HCT116 (cell line): ENCODE results near the gene LRRFIP2. TPM values are rescaled to one million over a fixed set of nuclear protein-coding genes. Genes with fewer than 3 reads are reported as not detected.

Source experiments
- ATAC-seq: fragments of 200-7000 bp; cut with Tn5 transposase; 2 replicates; pipeline ENCODE4 v1.9.1; 2020; ENCODE audit warnings: mild to moderate bottlenecking, moderate library complexity
- BruUV-seq: library from RNA; stranded (reverse); fragments of 400-500 nt; replicated peaks from 2 replicates; lab custom pipeline; 2021; lab: Mats Ljungman, UMichigan
- CTCF ChIA-PET: fragments of 300-600 bp; sonication (Branson Sonifier 250); formaldehyde crosslinking; loops from one replicate; lab custom pipeline; 2021; ENCODE audit warnings: antibody characterized with exemption; lab: Charles Lee
- POLR2A ChIA-PET: fragments of 300-600, 350-600 bp; sonication (Branson Sonifier 250); formaldehyde crosslinking; loops from one replicate; lab custom pipeline; 2021; ENCODE audit warnings: antibody characterized with exemption; lab: Charles Lee
- RAD21 ChIA-PET, 2 experiments: fragments of 300-600 bp; sonication (Branson Sonifier 250); formaldehyde crosslinking; loops; one replicate each; lab custom pipeline; 2023; ENCODE audit warnings: low total read pairs in 2 of 2; ENCODE audit not compliant: uncharacterized antibody in 2 of 2, unreplicated experiment in 2 of 2, low non-redundant PET in 1 of 2; lab: Charles Lee
- DNase-seq: peaks from one replicate; pipeline ENCODE4 v3.0.0-alpha.2; 2010; ENCODE audit warnings: low read depth, low spot score
- H2AFZ ChIP-seq: fragments of 200-600 bp; shearing (Covaris generic), sonication (generic); 2 replicates; pipeline ENCODE4 v1.6.1; 2017; ENCODE audit warnings: low read depth, mixed run types, mixed read lengths, antibody characterized with exemption, low read length; ENCODE audit not compliant: poor library complexity, severe bottlenecking
- H3K27ac ChIP-seq: 2 replicates; pipeline ENCODE4 v1.5.1; 2012; ENCODE audit warnings: low read depth, low read length
- H3K27me3 ChIP-seq: fragments of 200-600 bp; sonication (generic); 2 replicates; pipeline ENCODE4 v1.6.1; 2016; ENCODE audit warnings: mixed run types, low read length, mixed read lengths; ENCODE audit not compliant: insufficient read depth
- H3K36me3 ChIP-seq, 2 experiments: fragments of 200-500 bp in 1 of 2; fragments of 200-600 bp in 1 of 2; sonication (Bioruptor generic) in 1 of 2; sonication (generic) in 1 of 2; 2 replicates each; pipeline versions ENCODE4 v1.5.1 to v1.6.1; 2014 to 2016; ENCODE audit warnings: low read length in 2 of 2, inconsistent platforms in 1 of 2, mixed read lengths in 1 of 2, mixed run types in 1 of 2; ENCODE audit not compliant: insufficient read depth in 2 of 2, control insufficient read depth in 1 of 2
- H3K4me1 ChIP-seq, 2 experiments: fragments of 200-600 bp in 1 of 2; sonication (generic) in 1 of 2; 2 replicates each; pipeline versions ENCODE4 v1.5.1 to v1.6.1; 2012 to 2017; ENCODE audit warnings: low read length in 2 of 2, inconsistent platforms in 1 of 2, mild to moderate bottlenecking in 1 of 2, mixed read lengths in 1 of 2, mixed run types in 1 of 2, moderate library complexity in 1 of 2; ENCODE audit not compliant: insufficient read depth in 2 of 2, control insufficient read depth in 1 of 2
- H3K4me2 ChIP-seq: fragments of 200-600 bp; sonication (generic); 2 replicates; pipeline ENCODE4 v1.6.1; 2017; ENCODE audit warnings: mixed run types, low read length, mixed read lengths
- H3K4me3 ChIP-seq, 2 experiments: fragments of 200-600 bp in 1 of 2; sonication (generic) in 1 of 2; replicated peaks in 1 of 2; 2 replicates each; pipeline ENCODE4 v1.5.1; 2011 to 2016; ENCODE audit warnings: low read length in 2 of 2, control low read depth in 1 of 2, low read depth in 1 of 2, mild to moderate bottlenecking in 1 of 2, mixed read lengths in 1 of 2, mixed run types in 1 of 2
- H3K79me2 ChIP-seq: fragments of 200-600 bp; sonication (generic); 2 replicates; pipeline ENCODE4 v1.6.1; 2017; ENCODE audit warnings: mild to moderate bottlenecking, mixed run types, low read length, moderate library complexity, mixed read lengths; ENCODE audit not compliant: insufficient read depth
- H3K9ac ChIP-seq: fragments of 200-600 bp; sonication (generic); 2 replicates; pipeline ENCODE4 v1.6.1; 2016; ENCODE audit warnings: low read length, mixed read lengths
- H3K9me2 ChIP-seq: fragments of 200-600 bp; sonication (generic), shearing (Covaris generic); 2 replicates; pipeline ENCODE4 v1.6.1; 2017; ENCODE audit warnings: mixed run types, mild to moderate bottlenecking, moderate library complexity; ENCODE audit not compliant: insufficient read depth
- H3K9me3 ChIP-seq, 2 experiments: fragments of 200-500 bp in 1 of 2; fragments of 200-600 bp in 1 of 2; sonication (Bioruptor generic) in 1 of 2; sonication (generic) in 1 of 2; 2 replicates each; pipeline ENCODE4 v1.6.1; 2014 to 2017; ENCODE audit warnings: low read length in 2 of 2, mixed read lengths in 2 of 2, inconsistent platforms in 1 of 2, low read depth in 1 of 2, mild to moderate bottlenecking in 1 of 2, mixed run types in 1 of 2, moderate library complexity in 1 of 2; ENCODE audit not compliant: control insufficient read depth in 1 of 2, insufficient read depth in 1 of 2
- H4K20me1 ChIP-seq: fragments of 200-600 bp; sonication (generic), shearing (Covaris generic); 2 replicates; pipeline ENCODE4 v1.6.1; 2017; ENCODE audit warnings: mixed run types, mild to moderate bottlenecking, moderate library complexity; ENCODE audit not compliant: insufficient read depth
- CBX3 ChIP-seq: IDR thresholded peaks from 2 replicates; pipeline ENCODE4 v1.6.1; 2012; ENCODE audit warnings: low read depth
- EGR1 ChIP-seq: IDR thresholded peaks from 2 replicates; pipeline ENCODE4 v1.6.1; 2012; ENCODE audit warnings: low read depth
- EZH2 ChIP-seq: fragments of 200-600 bp; sonication (generic); IDR thresholded peaks from 2 replicates; pipeline ENCODE4 v1.6.1; 2017; ENCODE audit warnings: antibody characterized with exemption, mixed run types
- FOSL1 ChIP-seq: IDR thresholded peaks from 2 replicates; pipeline ENCODE4 v1.6.1; 2012; ENCODE audit warnings: low read depth
- JUND ChIP-seq: IDR thresholded peaks from 2 replicates; pipeline ENCODE4 v1.6.1; 2012
- SIN3A ChIP-seq: IDR thresholded peaks from 2 replicates; pipeline ENCODE4 v1.6.1; 2012; ENCODE audit warnings: low read depth
- TCF7L2 ChIP-seq: IDR thresholded peaks from 2 replicates; pipeline ENCODE4 v1.7.0; 2011; ENCODE audit warnings: borderline replicate concordance, inconsistent platforms; ENCODE audit not compliant: insufficient read depth, insufficient read length; ENCODE audit errors: extremely low read depth
- YY1 ChIP-seq: IDR thresholded peaks from 2 replicates; pipeline ENCODE4 v1.6.1; 2011; ENCODE audit warnings: low read length, low read depth, moderate library complexity, mild to moderate bottlenecking; ENCODE audit not compliant: insufficient replicate concordance; ENCODE audit errors: extremely low read depth
- ZNF274 ChIP-seq: fragments of 200-500 bp; sonication (Bioruptor generic); IDR thresholded peaks from 2 replicates; pipeline ENCODE4 v1.6.1; 2014; ENCODE audit warnings: mild to moderate bottlenecking, low read depth, low read length, inconsistent platforms
- intact Hi-C: fragments of 100-400 bp; cut with micrococcal nuclease; formaldehyde crosslinking; loops from 2 replicates; pipeline ENCODE4 v1.10.0; 2022
- total RNA-seq: library from RNA; stranded (reverse); gene quantifications from one replicate; pipeline ENCODE4 v1.2.1, GENCODE V29; 2021; ENCODE audit not compliant: unreplicated experiment
- TF ChIP-seq, protein P1 (sequence below): IDR thresholded peaks from 2 replicates; pipeline ENCODE4 v1.6.1; 2012

LRRFIP2 gene
- total RNA-seq, 1 experiment from 2014 or later = 27.0 TPM

GRCh38 chr3:37161351-37161750, 13.0 kb downstream of the LRRFIP2 start:
- no peaks in the 10 kb centered on the region for H3K9me2 ChIP-seq
- no peaks in the 10 kb centered on the region for H3K4me1 ChIP-seq
- no peaks in the 10 kb centered on the region for H3K9me3 ChIP-seq
- H3K4me2 ChIP-seq = no peak overlapping the region
- no peak overlapping the region for H3K4me3 ChIP-seq
- TF ChIP-seq YY1 = no peak
- TF ChIP-seq EGR1 = no peak
- no peak for TF ChIP-seq JUND
- no peak for TF ChIP-seq CBX3
- TF ChIP-seq SIN3A = no peak
- no peak overlapping the region for H3K27ac ChIP-seq
- H3K79me2 ChIP-seq = peaks cover 42% of the 10 kb centered on the region
- ChIA-PET CTCF (no interaction called here), POLR2A (no interaction called here), RAD21 (interaction anchor here in 1 of 2 experiments (0.6 kb wide), 1 partner anchor 8 kb away, joined by 5 read pairs; no protein-coding TSS in a partner anchor)
- no TSS peak for BruUV-seq
- DNase-seq (no peak), ATAC-seq (no peak)
- no peak overlapping the region for H3K9ac ChIP-seq
- no peaks in the 10 kb centered on the region for H3K27me3 ChIP-seq
- intact Hi-C loops = no loop called here
- H3K36me3 ChIP-seq = no peaks in the 10 kb centered on the region
- H4K20me1 ChIP-seq = no peaks in the 10 kb centered on the region
- H2AFZ ChIP-seq = no peak overlapping the region

DNA sequence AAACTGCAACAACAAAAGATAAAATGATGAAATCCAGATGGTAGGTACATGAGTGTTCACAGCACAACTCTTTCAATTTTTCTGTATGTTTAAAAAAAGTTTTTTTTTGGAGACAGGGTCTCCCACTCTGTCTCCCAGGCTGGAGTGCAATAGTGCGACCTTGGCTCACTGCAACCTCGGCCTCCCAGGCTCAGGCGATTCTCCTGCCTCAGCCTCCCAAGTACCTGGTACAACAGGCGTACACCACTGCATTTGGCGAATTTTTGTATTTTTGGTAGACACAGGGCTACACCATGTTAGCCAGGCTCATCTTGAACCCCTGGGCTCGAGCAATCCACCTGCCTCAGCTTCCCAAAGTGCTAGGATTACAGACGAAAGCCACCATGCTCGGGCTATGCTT, 18.6 kb downstream of the LRRFIP2 start:
- no peaks in the 10 kb centered on the region for H4K20me1 ChIP-seq
- BruUV-seq = no TSS peak
- no peaks in the 10 kb centered on the region for H3K9me3 ChIP-seq
- POLR2A ChIA-PET = no interaction called here
- no peak overlapping the region for H3K4me3 ChIP-seq
- TF ChIP-seq TCF7L2 (no peak), EZH2 (no peak), ZNF274 (no peak), FOSL1 (no peak)
- TF ChIP-seq, protein P1, sequence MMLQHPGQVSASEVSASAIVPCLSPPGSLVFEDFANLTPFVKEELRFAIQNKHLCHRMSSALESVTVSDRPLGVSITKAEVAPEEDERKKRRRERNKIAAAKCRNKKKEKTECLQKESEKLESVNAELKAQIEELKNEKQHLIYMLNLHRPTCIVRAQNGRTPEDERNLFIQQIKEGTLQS = no peak
- ATAC-seq (no peak), DNase-seq (no peak)
- no peaks in the 10 kb centered on the region for H3K9me2 ChIP-seq
- H3K79me2 ChIP-seq = peaks cover 30% of the 10 kb centered on the region
- H3K27me3 ChIP-seq = no peaks in the 10 kb centered on the region
- H2AFZ ChIP-seq = no peak overlapping the region
- H3K27ac ChIP-seq = no peak overlapping the region
- RAD21 ChIA-PET = no interaction called here
- H3K36me3 ChIP-seq = no peaks in the 10 kb centered on the region
- H3K9ac ChIP-seq = no peak overlapping the region
- H3K4me2 ChIP-seq = no peak overlapping the region
- H3K4me1 ChIP-seq = no peaks in the 10 kb centered on the region
- CTCF ChIA-PET = no interaction called here
- intact Hi-C loops = no loop called here
